ENCODE measurements around the gene MINK1.

The MINK1 gene

GRCh38 chr17:4881761-4882555 is 48.8 kb downstream of the MINK1 start:
- no peak for DNase-seq

DNA sequence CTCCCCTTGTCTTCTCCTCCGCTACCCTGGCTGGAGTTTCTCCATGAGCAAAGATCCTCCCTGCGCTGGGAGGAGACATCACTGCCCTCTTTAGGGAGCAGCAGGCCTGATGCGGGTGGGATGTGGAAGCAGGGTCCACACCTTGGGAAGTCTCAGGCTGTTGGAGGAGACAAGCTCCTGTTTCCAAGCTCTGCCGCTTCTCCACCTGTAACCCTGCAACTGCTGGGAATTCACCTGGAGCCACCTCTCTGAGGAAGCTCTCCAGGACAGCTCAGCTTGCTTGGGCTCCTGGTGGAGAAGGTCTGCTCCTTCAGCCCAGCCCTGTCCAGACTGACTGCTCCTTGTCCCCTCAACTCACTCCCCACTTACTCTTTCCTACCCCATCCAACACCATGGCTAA is 51.3 kb downstream of the MINK1 start:
- no peak for DNase-seq

GRCh38 chr17:4886830-4887229 is 53.7 kb downstream of the MINK1 start:
- DNase-seq, result no peak

DNA sequence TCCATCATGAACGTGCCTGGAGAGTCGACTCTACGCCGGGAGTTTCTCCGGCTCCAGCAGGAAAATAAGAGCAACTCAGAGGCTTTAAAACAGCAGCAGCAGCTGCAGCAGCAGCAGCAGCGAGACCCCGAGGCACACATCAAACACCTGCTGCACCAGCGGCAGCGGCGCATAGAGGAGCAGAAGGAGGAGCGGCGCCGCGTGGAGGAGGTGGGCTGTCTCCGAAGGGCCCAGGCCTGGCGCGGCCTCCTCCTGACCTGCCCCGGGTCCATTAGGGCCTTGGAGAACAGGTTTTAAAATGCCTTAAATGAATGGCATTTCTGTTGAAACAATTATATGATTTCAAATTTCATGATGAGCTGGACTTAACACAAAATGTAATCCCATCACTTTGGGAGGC is 54.4 kb downstream of the MINK1 start:
- no peak for DNase-seq

DNA sequence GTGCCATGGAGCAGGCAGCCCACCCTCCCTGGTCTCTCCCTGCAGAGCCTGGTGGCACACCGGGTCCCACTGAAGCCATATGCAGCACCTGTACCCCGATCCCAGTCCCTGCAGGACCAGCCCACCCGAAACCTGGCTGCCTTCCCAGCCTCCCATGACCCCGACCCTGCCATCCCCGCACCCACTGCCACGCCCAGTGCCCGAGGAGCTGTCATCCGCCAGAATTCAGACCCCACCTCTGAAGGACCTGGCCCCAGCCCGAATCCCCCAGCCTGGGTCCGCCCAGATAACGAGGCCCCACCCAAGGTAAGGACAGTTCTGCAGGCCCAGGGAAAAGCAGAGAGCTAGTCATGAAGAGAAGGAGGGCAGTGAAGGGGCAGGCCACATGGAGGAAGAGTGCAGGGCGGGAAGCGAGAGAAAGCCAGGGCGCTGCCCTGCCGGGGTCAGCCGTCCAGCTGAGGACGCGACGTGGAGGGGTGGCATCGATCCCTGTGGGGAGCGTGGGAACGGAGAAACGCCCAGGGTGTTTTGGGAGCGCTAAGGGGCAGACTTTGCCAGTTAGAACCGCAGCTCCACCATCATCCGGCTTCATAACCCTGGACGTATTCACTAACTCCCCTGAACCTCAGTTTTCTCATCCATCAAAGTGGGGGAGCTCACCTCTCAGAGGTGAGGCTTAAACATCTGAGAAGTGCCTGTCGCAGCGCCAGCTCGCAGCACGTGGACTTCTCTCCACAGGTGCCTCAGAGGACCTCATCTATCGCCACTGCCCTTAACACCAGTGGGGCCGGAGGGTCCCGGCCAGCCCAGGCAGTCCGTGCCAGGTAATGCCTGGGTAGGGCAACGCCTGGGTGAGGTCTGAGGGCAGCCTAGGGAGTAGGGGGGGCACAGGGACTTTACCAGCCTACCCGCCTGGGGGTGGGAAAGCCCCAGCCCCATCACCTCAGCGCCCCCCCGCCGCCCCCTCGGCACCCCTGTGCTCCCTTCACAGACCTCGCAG is 58.6 kb downstream of the MINK1 start:
- no peak for DNase-seq

DNA sequence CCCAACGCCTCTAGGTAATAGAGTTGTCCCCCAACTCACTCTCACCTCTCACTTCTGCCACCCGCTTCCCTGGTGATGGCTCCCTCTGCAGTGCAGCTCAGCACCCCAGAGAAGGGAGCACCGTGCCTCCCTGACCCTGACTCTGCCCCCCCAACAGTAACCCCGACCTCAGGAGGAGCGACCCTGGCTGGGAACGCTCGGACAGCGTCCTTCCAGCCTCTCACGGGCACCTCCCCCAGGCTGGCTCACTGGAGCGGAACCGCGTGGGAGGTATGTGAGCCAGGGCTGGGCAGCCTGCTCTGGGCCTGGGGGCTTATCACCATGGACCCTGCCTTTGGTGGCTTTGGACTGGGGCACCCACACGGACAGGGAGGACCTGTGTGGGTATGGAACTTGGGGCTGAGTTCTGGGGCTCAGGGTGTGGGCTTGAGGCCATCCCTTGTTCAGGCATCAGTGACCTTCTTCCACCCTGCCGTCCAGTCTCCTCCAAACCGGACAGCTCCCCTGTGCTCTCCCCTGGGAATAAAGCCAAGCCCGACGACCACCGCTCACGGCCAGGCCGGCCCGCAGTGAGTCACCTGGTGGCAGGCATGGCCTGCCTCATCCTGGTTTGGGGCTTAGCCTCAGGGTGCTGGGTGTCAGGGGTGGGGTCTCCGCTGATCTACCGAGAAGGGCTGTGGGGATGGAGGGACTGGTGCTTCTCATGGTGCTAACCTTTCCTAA is 59.5 kb downstream of the MINK1 start:
- DNase-seq, result no peak

- no peak for DNase-seq
These were observed 60.1 kb downstream of the MINK1 start for GRCh38 chr17:4893272-4893671.

DNA sequence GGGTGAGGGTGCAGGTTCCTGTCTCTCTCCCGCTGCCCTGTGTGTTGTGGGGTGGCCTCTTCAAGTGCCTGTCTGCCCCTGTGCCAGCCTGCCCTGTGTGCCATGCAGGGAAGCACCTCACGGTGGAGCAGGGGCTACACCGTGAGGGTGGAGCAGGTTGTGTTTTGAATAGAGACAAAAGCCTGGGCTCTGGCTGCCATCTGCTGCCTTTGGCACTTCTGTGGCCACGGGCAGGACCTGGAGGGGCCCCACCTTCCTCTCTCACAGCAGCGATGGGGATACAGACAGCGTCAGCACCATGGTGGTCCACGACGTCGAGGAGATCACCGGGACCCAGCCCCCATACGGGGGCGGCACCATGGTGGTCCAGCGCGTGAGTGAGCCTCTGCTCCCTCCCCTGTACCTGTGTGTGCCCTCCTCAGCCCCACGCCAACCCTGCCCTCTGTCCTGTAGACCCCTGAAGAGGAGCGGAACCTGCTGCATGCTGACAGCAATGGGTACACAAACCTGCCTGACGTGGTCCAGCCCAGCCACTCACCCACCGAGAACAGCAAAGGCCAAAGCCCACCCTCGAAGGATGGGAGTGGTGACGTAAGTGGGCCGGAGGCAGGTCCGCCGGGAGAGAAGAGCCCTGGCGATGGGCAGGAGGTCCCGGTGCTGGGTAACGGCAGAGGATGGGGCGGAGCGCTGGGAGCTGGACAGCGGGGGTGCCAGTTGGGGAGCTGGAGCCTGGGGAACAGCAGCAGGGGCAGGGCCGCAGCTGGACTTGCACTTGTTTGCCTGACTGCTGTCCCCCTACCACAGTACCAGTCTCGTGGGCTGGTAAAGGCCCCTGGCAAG is 60.8 kb downstream of the MINK1 start:
- no peak for DNase-seq

DNA sequence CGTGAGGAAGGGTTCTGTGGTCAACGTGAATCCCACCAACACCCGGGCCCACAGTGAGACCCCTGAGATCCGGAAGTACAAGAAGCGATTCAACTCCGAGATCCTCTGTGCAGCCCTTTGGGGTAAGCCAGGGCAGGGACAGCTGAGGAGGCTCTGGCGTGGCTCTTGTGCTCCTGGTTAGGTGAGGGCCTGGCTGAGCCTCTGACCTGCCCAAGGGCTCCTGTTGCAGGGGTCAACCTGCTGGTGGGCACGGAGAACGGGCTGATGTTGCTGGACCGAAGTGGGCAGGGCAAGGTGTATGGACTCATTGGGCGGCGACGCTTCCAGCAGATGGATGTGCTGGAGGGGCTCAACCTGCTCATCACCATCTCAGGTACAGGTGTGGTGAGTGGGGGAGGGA is 62.0 kb downstream of the MINK1 start:
- DNase-seq, result no peak

DNA sequence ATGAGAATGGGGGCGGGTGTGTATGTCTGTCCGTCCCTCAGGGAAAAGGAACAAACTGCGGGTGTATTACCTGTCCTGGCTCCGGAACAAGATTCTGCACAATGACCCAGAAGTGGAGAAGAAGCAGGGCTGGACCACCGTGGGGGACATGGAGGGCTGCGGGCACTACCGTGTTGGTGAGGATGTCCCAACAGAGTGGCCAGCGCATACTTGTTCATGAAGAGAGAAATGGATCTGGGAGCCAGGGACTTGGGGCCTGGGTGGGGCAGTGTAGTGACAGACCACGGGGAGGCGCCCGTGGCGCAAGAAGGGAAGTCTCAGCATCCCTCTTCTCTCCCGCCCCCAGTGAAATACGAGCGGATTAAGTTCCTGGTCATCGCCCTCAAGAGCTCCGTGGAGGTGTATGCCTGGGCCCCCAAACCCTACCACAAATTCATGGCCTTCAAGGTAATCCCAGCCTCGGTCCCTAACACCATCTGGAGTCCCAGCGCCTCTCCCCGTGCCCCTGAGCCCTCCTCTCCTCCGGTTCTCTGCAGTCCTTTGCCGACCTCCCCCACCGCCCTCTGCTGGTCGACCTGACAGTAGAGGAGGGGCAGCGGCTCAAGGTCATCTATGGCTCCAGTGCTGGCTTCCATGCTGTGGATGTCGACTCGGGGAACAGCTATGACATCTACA is 62.7 kb downstream of the MINK1 start:
- DNase-seq, result no peak

GRCh38 chr17:4896332-4897197 is 63.4 kb downstream of the MINK1 start:
- DNase-seq, result no peak

DNA sequence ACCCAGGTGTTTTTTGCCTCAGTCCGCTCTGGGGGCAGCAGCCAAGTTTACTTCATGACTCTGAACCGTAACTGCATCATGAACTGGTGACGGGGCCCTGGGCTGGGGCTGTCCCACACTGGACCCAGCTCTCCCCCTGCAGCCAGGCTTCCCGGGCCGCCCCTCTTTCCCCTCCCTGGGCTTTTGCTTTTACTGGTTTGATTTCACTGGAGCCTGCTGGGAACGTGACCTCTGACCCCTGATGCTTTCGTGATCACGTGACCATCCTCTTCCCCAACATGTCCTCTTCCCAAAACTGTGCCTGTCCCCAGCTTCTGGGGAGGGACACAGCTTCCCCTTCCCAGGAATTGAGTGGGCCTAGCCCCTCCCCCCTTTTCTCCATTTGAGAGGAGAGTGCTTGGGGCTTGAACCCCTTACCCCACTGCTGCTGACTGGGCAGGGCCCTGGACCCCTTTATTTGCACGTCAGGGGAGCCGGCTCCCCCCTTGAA is 64.1 kb downstream of the MINK1 start:
- no peak for DNase-seq

DNA sequence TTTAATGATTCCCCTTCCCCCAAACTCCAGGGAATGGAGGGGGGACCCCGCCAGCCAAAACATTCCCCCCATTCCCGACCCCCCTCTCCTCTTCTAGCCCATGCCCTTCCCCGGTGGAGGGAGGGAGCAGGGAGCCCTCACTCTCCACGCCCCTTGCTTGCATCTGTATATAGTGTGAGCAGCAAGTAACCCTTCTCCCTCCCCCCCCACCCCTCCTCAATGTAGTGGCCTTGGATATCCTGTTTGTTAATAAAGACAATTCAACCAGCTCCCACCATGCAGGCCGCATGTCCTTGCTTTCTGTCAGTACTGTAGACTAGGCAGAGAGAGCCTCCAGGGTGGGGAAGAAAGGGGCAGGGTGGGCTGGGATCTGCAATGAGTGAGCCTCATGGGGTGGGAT is 64.6 kb downstream of the MINK1 start:
- no peak for DNase-seq

DNA sequence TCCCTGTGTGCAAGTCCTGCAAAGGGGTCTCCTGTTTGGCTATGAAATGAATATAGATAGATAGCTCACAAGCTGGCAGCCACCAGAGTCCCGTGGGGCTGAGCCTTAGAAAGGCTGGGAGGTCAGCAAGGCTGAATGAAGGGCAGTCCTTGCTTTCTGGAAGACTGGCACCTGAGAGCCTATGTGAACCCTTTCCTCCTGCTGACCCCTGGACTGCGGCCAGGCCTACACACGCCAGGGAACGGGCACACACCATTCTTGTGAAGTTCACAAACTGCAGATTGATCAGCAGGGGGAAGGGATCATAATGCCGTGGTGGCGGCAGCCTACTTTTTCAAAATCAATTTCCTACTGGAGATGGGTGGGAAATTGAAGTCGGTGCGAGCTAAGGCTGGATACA is 65.2 kb downstream of the MINK1 start:
- DNase-seq, result no peak

GRCh38 chr17:4898927-4899326 is 65.8 kb downstream of the MINK1 start:
- no peak for DNase-seq

- DNase-seq, result no peak
These were observed 66.4 kb downstream of the MINK1 start, which contains the start of gene C17orf107 for GRCh38 chr17:4899341-4900230. C17orf107 (plus strand) TSS chr17:4899536; CDS start chr17:4899763, 227 bp downstream.

- no peak for DNase-seq
These were observed 67.3 kb downstream of the MINK1 start for GRCh38 chr17:4900231-4901107.

GRCh38 chr17:4901108-4901647 is 68.0 kb downstream of the MINK1 start:
- no peak for DNase-seq
